Measurements from ENCODE around the gene ACO1.

The ACO1 gene

DNA sequence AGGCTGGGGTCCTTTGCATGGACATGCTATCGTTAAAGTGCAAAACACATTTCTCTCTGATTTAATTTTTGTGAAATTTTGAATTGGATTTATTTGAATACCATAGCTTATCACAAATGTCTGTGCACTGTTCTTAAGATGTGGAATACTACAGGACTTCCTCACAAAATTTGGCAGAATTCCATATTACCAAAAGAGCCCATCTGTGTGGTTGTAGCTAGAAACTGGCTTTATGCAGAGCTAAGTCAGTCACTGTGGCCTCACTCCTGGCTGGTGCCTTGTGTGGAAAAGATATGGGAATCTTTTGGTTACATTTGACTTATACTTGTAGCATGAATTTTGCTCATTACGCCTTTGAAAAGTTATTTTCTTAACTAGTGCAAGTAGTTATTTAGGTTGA, 35.5 kb downstream of the ACO1 start:
- DNase-seq (ENCODE audit: low read depth, low spot score) = no peak

- no peak for DNase-seq (ENCODE audit: low read depth, low spot score)
Observed at GRCh38 chr9:32422237-32422806, 37.9 kb downstream of the ACO1 start.

DNA sequence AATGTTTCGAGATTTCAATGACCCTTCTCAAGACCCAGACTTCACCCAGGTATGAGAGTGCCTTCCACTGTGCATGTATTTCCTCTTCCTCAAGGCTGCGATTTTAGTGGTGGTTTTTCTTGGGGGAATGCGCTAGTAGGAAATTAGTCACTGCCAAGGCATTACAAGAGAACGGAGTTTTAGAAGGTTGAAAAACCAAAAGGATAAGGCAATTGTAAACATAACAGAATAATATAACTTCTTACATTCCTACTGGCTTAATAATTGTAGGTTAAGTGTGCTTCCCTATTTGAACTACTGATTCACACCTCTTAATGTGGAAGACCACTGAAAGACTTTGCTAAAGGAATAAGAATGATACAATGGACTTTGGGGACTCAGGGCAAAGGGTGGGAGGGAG, 38.9 kb downstream of the ACO1 start:
- no peak for DNase-seq (ENCODE audit: low read depth, low spot score)

DNA sequence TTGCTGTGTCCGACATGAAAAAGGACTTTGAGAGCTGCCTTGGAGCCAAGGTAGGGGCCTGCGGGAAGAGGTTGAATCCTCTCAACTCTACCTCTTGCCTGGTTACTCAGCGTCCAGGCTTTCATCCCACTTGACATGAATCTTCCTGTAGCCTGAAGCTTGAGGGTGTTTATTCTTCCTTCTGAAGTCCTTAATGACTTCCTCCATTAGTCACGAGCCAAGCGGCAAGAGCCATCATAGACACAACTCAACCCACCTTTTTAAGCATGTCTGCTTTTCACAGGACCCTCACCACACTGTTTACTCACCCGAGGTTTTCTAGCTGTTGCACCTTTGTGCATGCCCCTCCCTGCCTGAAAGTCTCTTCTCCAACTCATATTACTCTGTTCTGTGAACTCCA, 40.2 kb downstream of the ACO1 start:
- DNase-seq (ENCODE audit: low read depth, low spot score) = no peak

DNA sequence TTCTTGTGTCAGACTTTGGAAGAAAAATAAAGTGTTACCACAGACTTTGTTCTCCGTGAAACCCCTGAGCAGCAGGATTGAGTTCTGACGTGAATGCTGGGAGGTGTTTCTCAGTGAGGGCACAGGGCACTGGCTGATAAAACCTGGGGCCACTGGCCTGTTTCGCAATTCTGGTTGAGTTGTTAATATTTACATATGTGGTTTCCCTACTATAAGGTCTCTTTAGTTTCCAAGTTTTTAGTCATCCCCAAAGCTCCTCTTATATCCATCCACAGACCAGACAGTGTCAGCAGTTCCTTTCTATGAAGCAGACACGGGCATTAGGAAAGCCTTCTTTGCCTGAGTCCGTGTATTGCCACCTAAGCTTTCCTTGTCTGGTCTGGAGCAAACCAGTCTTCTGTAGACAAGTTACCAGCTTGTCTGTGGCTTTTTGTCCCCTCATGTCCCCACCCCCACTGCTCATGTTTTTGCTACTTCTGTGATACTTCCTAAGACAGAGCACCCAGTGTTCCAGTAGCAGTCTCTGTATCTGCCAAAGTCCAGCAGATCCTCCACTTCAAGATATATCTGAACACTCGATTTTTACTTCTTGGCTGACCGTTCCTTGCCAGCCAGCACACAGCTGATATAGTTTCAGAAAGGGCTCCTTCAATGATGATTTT, 42.0 kb downstream of the ACO1 start:
- no peak for DNase-seq (ENCODE audit: low read depth, low spot score)

- no peak for DNase-seq (ENCODE audit: low read depth, low spot score)
Observed at GRCh38 chr9:32427111-32427873, 42.8 kb downstream of the ACO1 start.

- no peak for DNase-seq (ENCODE audit: low read depth, low spot score)
Observed at GRCh38 chr9:32430720-32431119, 46.3 kb downstream of the ACO1 start.

GRCh38 chr9:32431196-32431595, 46.8 kb downstream of the ACO1 start:
- DNase-seq (ENCODE audit: low read depth, low spot score) = no peak

DNA sequence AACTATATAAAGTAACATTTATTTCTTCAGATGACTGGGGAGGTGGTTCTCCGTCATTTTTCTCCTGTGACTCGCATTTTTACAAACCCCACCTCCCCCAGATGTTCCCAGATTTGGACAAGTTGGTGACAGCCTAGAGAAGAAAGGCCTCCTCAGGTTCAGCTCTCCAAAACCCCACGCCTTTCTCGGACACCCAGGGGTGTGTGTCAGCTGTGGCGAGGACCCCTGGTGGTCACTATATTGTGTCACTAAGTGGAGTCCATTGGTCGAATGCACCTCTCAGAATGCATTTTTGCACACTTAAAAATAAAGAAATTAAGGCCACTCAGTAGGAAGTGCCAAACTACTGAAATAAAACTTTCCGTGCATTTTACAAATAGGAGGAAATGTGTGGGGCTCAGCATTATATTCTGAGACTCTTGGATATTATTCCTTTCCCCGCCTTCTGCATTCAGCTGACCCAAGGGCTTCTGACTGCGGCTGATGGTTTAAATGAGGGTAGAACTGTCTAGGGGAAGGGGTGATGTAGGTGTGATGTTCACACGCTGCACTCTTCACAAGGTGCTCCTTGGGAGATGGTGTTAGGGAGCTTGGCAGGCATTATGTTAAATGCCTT, 47.6 kb downstream of the ACO1 start:
- DNase-seq (ENCODE audit: low read depth, low spot score) = no peak

GRCh38 chr9:32434892-32435291, 50.4 kb downstream of the ACO1 start:
- no peak for DNase-seq (ENCODE audit: low read depth, low spot score)

- no peak for DNase-seq (ENCODE audit: low read depth, low spot score)
Observed at GRCh38 chr9:32441678-32442077, 57.2 kb downstream of the ACO1 start.

GRCh38 chr9:32442433-32442832, 58.0 kb downstream of the ACO1 start:
- no peak for DNase-seq (ENCODE audit: low read depth, low spot score)

DNA sequence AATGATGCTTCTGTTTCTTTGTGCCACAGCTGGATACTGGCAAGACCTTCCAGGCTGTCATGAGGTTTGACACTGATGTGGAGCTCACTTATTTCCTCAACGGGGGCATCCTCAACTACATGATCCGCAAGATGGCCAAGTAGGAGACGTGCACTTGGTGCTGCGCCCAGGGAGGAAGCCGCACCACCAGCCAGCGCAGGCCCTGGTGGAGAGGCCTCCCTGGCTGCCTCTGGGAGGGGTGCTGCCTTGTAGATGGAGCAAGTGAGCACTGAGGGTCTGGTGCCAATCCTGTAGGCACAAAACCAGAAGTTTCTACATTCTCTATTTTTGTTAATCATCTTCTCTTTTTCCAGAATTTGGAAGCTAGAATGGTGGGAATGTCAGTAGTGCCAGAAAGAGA, 65.5 kb downstream of the ACO1 start:
- no peak for DNase-seq (ENCODE audit: low read depth, low spot score)

DNA sequence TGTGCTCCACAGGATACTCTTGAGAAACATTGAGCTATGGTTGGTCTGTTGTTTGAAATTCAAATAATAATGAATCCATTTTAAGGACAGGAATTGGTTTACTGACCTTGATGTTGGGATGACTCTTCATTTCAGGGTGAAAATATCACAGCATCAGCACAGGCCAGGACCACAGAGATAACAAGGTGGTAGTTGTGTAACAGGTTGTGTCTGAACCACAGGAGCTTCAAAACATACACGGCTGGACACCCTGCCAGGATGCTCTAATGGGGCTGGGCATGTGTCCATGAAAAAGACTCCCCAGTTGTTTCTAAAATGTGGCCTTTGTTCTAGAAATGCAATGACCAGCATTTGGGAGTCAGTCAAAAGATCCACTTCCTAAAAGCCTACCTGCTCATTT, 69.8 kb downstream of the ACO1 start:
- DNase-seq (ENCODE audit: low read depth, low spot score) = no peak

DNA sequence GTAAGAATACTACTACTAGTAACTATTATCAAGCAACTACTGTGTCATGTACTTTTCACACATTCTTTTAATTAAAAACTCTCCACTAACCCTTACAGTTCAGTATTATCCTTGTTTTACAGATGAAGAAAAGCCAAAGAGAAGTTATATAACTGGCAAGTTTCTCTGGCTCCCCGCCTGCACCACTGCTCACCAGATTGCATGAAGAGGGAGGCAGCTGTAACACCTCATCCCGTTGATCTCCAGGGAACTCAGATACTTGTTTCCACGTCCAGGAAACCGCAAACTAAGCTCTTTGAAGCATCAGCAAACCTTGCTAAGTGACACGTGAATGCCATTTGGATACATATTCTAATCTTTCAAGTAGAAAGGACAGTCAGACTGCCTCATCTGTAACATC, 71.3 kb downstream of the ACO1 start:
- no peak for DNase-seq (ENCODE audit: low read depth, low spot score)

DNA sequence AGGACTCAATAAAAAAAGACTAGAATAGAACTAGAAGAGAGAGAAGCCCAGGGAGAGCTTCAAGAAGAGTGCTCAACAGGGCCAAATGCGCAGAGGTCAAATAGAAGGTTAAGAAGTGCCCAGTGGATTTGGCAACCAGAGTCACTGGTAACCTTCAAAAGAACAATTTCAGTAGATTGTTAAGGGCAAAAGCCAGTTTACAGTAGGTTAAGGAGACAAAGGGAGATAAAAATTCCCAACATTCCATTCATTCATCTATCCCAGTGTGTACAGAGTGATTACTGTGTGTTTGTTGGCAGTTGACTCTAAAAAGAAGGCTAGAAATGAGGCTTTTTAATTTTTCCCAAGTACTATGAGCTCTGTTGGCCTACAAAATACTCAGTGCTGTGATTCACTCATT, 72.1 kb downstream of the ACO1 start:
- no peak for DNase-seq (ENCODE audit: low read depth, low spot score)

- DNase-seq (ENCODE audit: low read depth, low spot score) = no peak
Observed at GRCh38 chr9:32463500-32464293, 79.3 kb downstream of the ACO1 start.

GRCh38 chr9:32468740-32469139, 84.3 kb downstream of the ACO1 start:
- no peak for DNase-seq (ENCODE audit: low read depth, low spot score)

- no peak for DNase-seq (ENCODE audit: low read depth, low spot score)
Observed at GRCh38 chr9:32472344-32472743, 87.9 kb downstream of the ACO1 start.

- no peak for DNase-seq (ENCODE audit: low read depth, low spot score)
Observed at GRCh38 chr9:32483343-32483742, 98.9 kb downstream of the ACO1 start.

- no peak for DNase-seq (ENCODE audit: low read depth, low spot score)
Observed at GRCh38 chr9:32486839-32487562, 102.6 kb downstream of the ACO1 start.
